NOMO-1 treated with DMSO at 0.1 percent for 48 hours (cell line): ENCODE results near the gene SRBD1.

Source experiments
- DNase-seq: peaks from one replicate; lab custom pipeline; 2025; ENCODE audit not compliant: unreplicated experiment; lab: John Stamatoyannopoulos, UW

The SRBD1 gene

DNA sequence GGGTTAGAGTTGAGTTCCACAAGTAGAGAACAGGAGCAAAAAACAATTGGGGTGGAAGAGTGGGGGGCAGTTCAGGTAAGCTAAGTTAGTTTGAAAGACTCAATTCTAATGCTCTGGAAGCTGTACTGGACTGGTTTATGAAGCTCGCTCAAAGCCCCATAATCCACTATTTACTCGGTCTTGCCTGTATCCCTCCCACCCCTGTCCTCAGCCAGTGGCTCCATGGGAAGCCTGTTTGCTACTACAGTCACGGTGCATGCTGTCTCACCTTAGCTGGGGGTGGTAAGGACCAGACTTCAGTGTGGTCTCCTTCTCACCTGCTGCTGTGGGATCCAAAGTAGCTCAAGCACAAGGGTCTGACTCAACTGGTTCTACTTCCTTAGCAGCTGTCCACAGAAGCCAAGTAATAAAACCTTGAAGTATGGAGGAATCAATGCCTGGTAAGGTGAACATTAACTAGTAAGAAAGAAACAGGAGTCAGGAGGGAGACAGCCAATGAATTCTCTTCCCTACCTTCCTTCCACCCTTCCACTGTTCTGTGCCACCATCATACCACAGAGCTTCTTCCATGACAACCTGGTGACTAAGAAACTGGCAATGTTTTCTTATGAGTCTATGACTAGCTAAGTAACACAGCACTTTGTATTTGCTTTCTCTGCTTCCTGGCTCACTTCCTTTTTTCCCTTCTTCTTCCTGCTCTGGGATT is 230.8 kb downstream of the SRBD1 start:
- no peak for DNase-seq

GRCh38 chr2:45379399-45380087 is 231.5 kb downstream of the SRBD1 start:
- no peak for DNase-seq

GRCh38 chr2:45373534-45373933 is 237.5 kb downstream of the SRBD1 start:
- no peak for DNase-seq

- DNase-seq: no peak
Observed at GRCh38 chr2:45370369-45370768, 240.7 kb downstream of the SRBD1 start.

- no peak for DNase-seq
Observed at GRCh38 chr2:45368792-45369191, 242.3 kb downstream of the SRBD1 start.

- no peak for DNase-seq
Observed at GRCh38 chr2:45361666-45362065, 249.4 kb downstream of the SRBD1 start.

DNA sequence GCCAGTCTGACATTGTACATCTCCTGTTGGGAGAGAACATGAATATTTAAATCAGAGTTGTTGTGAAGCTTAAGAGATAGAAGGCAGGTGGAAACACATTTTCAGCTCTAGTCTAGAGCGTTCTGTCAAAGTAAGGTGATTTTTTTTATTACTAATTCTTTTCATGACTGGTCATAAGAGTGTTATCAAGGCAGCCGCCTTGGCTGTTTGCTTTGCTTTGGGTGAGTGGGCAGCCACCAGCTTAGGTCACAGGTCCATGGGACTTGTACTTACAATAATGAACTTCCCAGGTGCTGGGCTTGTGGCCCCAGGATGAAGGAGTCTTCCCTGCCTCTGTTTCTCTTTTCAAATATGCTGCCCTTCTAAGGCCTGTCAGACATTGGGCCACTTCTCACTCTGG is 256.3 kb downstream of the SRBD1 start:
- no peak for DNase-seq

- no peak for DNase-seq
Observed at GRCh38 chr2:45353879-45354278, 257.2 kb downstream of the SRBD1 start.

GRCh38 chr2:45352506-45352905 is 258.6 kb downstream of the SRBD1 start:
- DNase-seq: no peak

DNA sequence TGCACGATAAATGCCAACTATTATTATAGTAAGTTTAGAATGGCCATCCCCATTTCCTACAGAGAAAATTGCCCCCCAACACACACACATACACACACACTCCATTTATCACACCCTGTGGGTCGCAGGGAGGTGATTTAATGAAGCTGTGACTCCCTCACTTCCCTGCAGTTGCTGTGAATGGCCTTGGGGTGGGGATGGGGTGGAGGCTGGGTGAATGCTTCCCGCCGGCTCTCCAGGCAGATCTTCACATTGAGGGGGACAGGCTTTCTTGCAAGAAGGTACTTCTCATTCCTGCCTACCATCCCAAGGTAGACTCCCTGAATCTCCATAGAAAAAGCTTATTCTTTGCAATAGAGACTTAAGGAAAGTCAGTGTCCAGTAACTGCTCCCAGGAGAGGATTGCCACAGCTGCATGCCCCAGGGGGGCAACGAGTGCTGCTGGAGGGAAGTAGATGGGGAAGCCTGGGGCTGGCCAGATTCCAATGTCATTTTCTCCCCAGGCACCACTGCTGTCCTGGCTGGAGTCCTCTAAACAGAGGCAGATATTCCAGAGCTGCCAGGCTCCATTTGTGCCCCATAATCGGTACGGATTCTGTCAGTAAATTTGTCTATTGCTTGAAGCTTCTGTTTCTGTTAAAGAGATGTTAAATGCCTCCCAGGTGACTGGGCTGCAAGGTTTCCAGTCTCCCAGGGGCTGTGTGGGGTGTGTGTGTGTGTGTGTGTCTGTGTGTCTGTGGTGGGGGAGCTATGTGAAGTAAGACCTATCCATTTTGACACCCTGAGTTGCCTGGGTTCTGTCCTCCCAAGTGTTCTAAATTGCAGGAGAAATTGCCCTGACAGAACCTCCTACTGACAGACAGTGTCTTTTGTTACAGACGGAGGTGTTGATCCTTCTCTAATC is 265.5 kb downstream of the SRBD1 start:
- no peak for DNase-seq

- DNase-seq: no peak
Observed at GRCh38 chr2:45344502-45344901, 266.6 kb downstream of the SRBD1 start.

GRCh38 chr2:45344071-45344470 is 267.0 kb downstream of the SRBD1 start:
- no peak for DNase-seq

- no peak for DNase-seq
Observed at GRCh38 chr2:45343251-45344017, 267.6 kb downstream of the SRBD1 start.

DNA sequence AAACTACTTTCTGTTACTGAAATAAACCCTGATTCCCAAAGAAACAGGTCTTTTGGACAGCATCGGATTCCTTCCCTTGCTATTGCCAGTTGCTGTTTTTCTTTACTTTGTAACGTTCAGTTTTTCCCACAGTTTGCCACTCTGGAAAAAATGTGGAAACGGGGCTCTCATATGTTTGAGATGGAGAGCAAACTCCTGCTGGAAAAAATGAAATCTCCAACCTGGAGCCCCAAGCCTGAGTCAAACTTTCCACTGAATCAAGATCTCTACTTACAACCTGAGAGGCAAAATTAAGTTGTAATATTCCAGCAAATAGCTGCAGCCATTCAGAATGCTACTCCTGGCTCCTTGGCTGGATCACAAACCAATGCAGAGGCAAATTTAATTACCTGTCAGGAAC is 270.7 kb downstream of the SRBD1 start:
- no peak for DNase-seq

DNA sequence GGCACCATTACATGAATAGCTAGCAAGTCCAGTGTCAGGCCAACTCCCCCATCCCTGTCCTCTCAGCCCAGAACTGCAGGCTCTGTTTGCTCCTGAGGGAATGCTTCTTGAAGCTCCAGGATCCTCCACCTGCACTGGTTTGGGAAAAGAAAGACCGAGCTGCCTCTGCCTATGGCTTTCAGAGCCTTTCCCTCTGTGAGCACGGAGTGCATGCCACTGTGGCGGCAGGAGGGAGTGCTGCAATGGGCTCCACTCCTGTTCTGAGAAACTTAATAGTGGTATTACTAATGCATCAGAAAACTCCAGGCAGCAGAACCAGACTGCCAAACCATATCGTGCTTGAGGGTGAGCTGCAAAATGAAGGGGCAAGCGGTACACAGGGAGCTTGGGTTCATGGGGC is 271.8 kb downstream of the SRBD1 start:
- no peak for DNase-seq
